Measurements from ENCODE around the gene RAPSN.

Gene RAPSN

GRCh38 chr11:47409440-47410369 lies 39.2 kb downstream of the RAPSN start:
- peak overlapping the region; percentile 74 for H3K4me3 ChIP-seq (ENCODE audit: low read depth, low read length)

- peak overlapping the region; percentile 74 for H3K4me3 ChIP-seq (ENCODE audit: low read depth, low read length)
Observed at GRCh38 chr11:47408598-47409439, 40.1 kb downstream of the RAPSN start.

- peak within 1 kb of the TSS; percentile 74 for H3K4me3 ChIP-seq (ENCODE audit: low read depth, low read length)
Observed at GRCh38 chr11:47407746-47408590, 41.0 kb downstream of the RAPSN start, which contains the start of gene SLC39A13. Gene SLC39A13 (plus strand): TSS chr11:47408590. CDS start chr11:47410095, 1,505 bp downstream.

- peak overlapping the region; percentile 70 for H3K4me3 ChIP-seq (ENCODE audit: low read depth, low read length)
Observed at GRCh38 chr11:47406896-47407745, 41.8 kb downstream of the RAPSN start.

GRCh38 chr11:47403571-47403970 lies 45.4 kb downstream of the RAPSN start:
- no peak overlapping the region for H3K4me3 ChIP-seq (ENCODE audit: low read depth, low read length)

GRCh38 chr11:47403135-47403534 lies 45.8 kb downstream of the RAPSN start:
- H3K4me3 ChIP-seq (ENCODE audit: low read depth, low read length), result no peak overlapping the region

GRCh38 chr11:47400768-47401279 lies 48.1 kb downstream of the RAPSN start:
- H3K4me3 ChIP-seq (ENCODE audit: low read depth, low read length), result peak overlapping the region; percentile 30

GRCh38 chr11:47399860-47400767 lies 48.8 kb downstream of the RAPSN start:
- H3K4me3 ChIP-seq (ENCODE audit: low read depth, low read length), result peak overlapping the region; percentile 37

- H3K4me3 ChIP-seq (ENCODE audit: low read depth, low read length), result no peak overlapping the region
Observed at GRCh38 chr11:47398551-47398950, 50.4 kb downstream of the RAPSN start.

GRCh38 chr11:47398011-47398410 lies 50.9 kb downstream of the RAPSN start:
- H3K4me3 ChIP-seq (ENCODE audit: low read depth, low read length), result no peak overlapping the region

GRCh38 chr11:47396049-47396320 lies 53.0 kb downstream of the RAPSN start:
- no peak overlapping the region for H3K4me3 ChIP-seq (ENCODE audit: low read depth, low read length)

- H3K4me3 ChIP-seq (ENCODE audit: low read depth, low read length), result no peak overlapping the region
Observed at GRCh38 chr11:47395223-47396048, 53.5 kb downstream of the RAPSN start.

- H3K4me3 ChIP-seq (ENCODE audit: low read depth, low read length), result no peak overlapping the region
Observed at GRCh38 chr11:47394322-47395222, 54.4 kb downstream of the RAPSN start.

- no peak overlapping the region for H3K4me3 ChIP-seq (ENCODE audit: low read depth, low read length)
Observed at GRCh38 chr11:47394050-47394321, 55.0 kb downstream of the RAPSN start.

- H3K4me3 ChIP-seq (ENCODE audit: low read depth, low read length), result no peak overlapping the region
Observed at GRCh38 chr11:47393163-47394049, 55.5 kb downstream of the RAPSN start.

GRCh38 chr11:47392546-47393162 lies 56.3 kb downstream of the RAPSN start:
- no peak overlapping the region for H3K4me3 ChIP-seq (ENCODE audit: low read depth, low read length)

Measured in iPS-11a (cell line).